Activated T-cell treated with anti-CD3 and anti-CD28 coated beads for 24 hours (primary cell): ENCODE results near the gene SNAI1.

Experiments
- DNase-seq: peaks from one replicate; pipeline ENCODE4 v3.0.0-alpha.2; 2020; ENCODE audit warnings: low read depth

The SNAI1 gene

DNA sequence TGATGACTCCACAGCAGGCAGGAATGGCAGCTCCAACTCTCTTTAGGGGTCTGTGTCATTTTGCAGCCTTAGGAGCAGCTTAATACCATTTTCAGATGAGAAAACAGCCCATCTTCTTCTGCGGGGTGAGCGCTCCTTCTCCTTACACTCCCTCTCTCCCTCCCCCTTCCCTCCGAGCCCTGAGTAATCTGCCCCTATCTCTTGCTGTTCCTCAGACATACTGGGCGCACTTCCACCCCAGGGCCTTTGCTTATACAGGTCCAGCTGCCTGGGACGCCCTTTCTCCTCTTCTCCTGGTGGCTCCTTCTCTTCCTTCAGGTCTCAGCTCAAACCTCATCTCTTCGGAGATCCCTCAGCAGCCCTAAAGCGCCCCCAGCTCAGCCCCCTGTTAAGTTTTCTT is 54.8 kb downstream of the SNAI1 start:
- no peak for DNase-seq

DNA sequence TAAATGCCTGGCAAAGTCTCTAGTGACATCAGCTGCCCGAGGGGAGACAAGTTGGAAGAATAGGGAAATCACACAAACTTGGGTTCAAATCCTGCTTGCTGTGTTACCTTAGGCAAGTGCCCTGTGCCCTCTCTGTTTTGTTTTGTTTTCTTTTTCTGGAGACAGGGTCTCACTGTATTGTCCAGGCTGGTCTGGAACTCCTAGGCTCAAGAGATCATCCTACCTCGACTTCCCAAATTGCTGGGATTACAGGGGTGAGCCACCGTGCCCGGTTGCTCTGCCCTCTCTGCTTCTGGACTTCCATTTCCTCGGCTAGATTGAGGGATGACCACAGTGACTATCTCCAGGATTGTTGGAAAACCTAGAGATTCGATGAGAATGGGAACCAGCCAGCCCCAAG is 55.4 kb downstream of the SNAI1 start:
- DNase-seq: no peak
